HG03064 (cell line): Measurements from ENCODE around the gene ANKRD40CL.
"Not testable (repeated sequence)": the region's sequence is repeated elsewhere in the genome, so short reads cannot be mapped to it uniquely, and the experiment has no call there.

Experiments used
- ATAC-seq: cut with Tn5 transposase; IDR thresholded peaks from one replicate; pipeline ENCODE4 v1.9.1; 2021; ENCODE audit warnings: low read depth; ENCODE audit not compliant: unreplicated experiment

ANKRD40CL gene

DNA sequence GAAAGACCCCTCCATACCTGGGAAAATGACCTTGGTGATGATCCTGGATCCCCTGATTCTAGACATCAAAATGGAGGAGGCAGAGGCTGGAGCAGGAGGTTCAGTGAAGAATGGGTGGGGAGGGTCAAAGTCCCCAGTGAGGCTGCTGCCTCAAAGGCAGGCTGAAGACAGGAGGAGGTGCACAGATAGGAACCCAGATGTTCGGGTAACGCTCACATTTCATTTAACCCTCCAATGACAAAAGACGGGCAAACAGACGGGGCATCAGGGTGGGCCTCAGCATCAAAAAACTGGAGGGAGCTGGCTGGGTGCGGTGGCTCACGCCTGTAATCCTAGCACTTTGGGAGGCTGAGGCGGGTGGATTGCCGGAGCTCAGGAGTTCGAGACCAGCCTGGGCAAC lies at the start of gene ANKRD40CL:
TSS of gene ANKRD40CL (minus strand) at position 73 of the 400 bp plus-strand sequence. CDS start 605 bp downstream, outside the sequence.
- no peak for ATAC-seq

GRCh38 chr17:50816271-50816670 lies 49.0 kb upstream of the ANKRD40CL start:
- ATAC-seq: no peak

DNA sequence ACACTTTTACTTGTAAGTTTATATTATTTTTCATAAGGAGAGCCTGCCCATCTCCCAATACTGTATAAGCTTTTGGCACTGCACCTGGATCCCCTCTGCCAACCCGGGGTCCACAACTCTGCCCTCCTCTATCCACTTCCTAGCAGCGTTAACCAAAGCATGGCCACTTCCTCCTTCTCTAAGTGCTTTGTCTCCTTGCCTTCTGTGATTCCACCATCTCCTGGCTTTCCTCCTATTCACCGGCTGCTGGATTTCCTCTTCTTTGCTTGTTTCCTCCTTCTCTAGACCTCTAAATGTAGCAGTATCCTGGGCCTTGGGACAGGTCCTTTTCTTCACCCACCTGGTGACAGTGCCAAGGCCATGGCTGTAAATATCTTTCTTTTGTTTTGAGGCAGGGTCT lies 48.1 kb upstream of the ANKRD40CL start:
- no peak for ATAC-seq

DNA sequence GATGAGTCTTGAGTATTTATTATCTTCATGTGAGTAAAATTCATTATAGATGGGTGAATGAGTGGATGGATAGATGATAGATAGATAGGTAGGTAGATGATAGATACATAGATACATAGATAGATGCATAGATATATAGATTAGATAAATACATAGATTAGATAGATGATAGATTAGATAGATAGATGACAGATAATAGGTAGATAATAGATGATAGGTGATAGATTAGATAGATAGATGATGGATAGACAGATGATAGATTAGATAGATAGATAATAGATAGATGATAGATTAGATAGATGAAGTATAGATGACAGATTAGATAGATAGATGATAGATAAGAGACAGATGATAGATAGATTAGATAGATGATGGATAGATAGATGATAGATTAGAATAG lies 46.3 kb upstream of the ANKRD40CL start:
- ATAC-seq: no peak

GRCh38 chr17:50808888-50809287 lies 41.6 kb upstream of the ANKRD40CL start:
- no peak for ATAC-seq

DNA sequence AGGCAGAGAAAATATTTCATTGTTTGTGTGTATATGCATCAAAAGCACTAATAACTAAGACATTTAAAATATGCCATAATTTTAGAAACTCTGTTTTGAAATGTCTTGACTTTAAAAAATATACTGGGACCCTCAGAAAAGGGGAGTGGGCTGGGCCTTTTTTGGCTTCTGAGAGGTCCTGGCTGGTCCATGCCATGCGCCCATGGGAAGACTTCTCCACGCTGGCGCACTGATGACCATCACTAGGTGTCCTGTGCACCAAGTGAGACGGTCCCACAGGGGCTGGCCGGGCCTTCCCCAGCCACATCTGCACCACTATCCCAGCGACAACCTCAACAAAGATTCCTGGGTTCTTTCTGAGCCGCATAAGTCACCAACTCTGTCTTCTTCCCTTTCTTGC lies 41.1 kb upstream of the ANKRD40CL start:
- no peak for ATAC-seq

GRCh38 chr17:50807675-50808074 lies 40.4 kb upstream of the ANKRD40CL start:
- ATAC-seq: no peak

- ATAC-seq: no peak
Measured at GRCh38 chr17:50807009-50807408, 39.7 kb upstream of the ANKRD40CL start.

DNA sequence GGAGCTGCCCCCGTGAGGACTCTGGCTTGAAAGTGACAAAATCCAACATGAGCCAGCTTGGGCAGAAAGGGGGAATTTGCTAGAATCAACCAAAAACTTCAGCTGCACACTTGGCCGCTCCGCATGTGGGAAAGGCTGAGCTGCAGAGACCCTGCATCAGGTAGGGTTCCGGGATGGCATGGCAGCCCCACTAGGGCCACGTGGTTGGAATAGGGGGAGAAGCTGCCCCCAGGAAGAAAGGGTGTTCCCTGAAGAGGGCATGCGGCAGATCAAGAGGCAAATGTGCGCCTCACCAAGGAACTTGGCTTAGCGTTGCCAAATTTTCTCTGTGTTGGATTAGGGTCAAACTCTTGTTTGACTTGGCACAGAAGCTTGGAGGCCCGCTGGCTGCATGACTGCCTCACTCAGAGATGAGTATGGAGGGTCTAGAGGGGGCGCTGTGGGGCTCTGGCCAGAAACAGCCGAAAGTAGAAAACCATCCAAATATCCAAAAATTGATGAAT lies 38.9 kb upstream of the ANKRD40CL start:
- no peak for ATAC-seq

DNA sequence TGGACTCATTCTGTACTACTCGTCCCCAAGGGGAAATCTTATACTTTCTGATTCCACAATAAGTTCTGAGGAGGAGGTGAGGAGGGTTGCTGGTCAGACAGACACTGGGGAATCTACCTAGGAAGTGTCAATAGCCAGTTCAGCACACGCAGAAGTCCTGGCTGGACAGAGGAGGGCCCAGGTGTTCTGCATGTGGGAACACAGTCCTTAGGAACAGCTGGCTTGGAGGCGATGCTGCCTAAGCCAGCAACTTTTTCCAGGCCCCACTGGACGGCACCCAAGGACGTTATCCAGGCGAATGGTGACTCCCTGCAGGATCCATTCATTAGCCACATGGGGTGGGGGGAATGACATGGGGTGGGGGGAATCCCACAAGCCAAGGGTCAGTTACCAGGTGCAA lies 38.2 kb upstream of the ANKRD40CL start:
- no peak for ATAC-seq

- ATAC-seq: not testable (repeated sequence)
Measured at GRCh38 chr17:50804749-50805475, 37.6 kb upstream of the ANKRD40CL start.

GRCh38 chr17:50803676-50804075 lies 36.4 kb upstream of the ANKRD40CL start:
- no peak for ATAC-seq

DNA sequence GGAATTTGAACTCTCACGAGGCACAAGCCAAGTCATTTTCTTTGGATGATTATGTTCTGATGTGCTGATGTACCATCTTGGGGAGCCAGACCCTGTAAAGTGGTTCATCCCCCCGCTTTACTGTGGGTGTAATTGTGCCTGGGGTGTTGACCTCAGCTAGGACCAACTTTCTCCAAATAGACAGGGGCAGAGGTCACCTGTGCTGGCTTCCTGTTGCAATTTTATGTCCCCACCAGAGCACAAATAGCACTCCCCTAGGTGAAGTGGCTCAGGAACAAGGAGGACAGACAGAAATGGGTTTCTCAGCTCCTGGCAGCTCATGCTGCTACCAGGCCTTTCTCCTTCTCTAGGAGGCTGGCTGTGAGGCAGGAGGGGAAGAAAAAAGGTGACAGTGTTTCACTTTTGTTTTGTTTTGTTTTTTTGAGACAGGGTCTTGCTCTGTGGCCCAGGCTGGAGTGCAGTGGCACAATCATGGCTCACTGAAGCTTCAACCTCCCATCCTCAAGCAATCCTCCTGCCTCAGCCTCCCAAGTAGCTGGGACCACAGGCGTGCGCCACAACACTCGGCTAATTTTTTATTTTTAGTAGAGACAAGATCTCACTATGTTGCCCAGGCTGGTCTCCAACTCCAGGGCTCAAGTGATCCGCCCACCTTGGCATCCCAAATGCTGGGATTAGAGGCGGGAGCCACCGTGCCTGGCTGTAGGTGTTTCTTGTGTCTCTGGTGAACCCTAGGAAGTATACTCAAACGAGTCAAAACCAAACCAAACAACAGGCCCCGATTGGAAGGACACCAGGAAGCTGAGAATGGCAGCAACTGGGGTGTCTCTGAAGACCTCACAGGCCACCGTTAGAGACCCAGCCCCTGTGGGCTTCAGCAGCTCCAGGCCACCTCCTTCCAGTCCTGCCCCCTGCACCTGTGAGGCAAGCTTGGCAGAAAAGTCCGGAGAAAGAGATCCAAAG lies 35.6 kb upstream of the ANKRD40CL start:
- ATAC-seq: no peak

GRCh38 chr17:50800196-50800700 lies 32.9 kb upstream of the ANKRD40CL start:
- ATAC-seq: no peak

DNA sequence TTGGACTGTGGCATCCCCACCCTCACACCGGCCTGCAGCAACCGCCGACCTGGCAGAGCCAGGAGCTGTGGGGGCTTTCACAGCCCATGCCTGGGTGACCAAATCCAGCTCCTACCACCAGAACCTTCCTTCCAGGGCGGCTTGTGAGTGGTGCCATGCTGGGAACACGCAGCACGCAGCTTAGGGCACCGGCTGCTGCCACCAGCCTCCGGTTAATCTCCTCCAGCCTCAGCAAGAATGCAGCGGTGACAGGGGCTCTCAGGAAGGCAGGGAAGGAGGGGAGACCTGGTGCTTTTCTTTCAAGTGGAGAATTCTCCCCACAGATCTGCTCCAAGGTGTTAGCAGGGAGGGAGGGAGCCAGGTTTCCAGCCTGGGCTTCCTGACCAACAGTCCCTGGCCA lies 32.3 kb upstream of the ANKRD40CL start:
- ATAC-seq: no peak

- no peak for ATAC-seq
Measured at GRCh38 chr17:50798424-50799288, 31.3 kb upstream of the ANKRD40CL start.

DNA sequence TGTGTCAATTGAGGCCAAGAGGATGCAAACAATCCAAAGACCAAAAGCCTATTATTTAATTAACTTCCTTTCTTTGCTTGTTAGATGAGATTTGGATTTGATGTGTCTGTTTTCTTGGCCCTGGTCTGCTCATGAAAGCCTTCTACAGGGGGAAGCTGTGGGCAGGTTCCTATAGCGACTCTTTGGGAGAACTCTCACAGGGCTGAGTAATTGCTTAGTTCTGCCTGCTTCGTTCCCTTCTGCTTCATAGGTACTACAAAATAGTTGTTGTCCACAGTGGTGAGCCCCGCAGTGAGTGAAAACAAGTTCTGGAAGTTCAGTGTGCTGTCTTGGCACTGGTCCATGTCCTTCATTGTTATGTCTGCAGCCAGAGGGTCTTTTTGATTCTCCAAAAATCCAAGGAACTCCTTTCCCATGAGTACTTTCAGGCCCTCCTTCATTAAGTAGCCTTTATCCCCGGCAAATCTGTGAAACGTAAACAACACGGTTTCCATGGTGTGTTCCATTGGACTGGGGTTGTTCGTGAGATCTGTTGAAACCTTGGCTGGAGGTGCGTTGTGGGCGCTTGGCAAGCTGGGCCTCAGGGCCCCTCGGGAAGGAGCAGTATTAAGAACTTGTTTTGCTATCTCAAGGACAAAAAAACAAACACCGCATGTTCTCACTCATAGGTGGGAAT lies 30.0 kb upstream of the ANKRD40CL start:
- no peak for ATAC-seq

DNA sequence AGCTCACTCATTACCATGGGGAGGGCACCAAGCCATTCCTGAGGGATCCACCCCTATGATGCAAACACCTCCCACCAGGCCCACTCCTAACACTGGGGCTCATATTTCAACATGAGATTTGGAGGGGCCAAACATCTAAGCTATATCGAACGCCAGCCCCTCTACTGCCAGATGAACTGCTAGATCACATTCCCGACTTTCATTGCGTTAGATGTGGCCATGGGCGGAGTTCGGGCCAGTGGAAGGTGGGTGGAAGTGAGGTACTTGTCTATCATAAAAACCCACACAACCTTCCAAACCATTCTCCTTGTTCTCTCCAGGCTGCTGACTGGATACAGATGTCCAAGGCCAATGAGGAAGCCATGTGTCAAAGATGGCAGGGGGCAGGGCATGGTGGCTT lies 27.0 kb upstream of the ANKRD40CL start:
- ATAC-seq: no peak

DNA sequence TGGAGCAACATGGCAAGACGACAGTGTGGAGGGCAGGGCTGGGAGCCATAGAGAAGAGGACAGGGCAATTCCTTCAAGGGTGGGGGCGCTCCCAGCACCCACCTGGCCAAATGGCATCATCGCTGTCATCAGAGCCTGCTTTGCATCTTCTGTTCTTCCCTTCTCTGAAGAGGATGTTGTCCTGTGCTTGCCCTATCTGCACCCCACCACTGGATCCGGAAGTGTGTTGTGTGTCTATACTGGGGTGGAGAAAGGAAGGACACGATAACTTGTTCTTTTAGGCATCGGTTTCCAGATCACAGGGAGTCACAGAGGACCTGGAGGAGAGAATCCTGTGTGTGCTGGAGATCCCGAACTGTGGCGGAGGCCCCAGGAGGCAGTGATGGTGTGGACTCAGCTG lies 25.7 kb upstream of the ANKRD40CL start:
- ATAC-seq: no peak

- no peak for ATAC-seq
Measured at GRCh38 chr17:50792132-50792531, 24.8 kb upstream of the ANKRD40CL start.
